Measurements from ENCODE around the gene SEMA3D.

SEMA3D gene

DNA sequence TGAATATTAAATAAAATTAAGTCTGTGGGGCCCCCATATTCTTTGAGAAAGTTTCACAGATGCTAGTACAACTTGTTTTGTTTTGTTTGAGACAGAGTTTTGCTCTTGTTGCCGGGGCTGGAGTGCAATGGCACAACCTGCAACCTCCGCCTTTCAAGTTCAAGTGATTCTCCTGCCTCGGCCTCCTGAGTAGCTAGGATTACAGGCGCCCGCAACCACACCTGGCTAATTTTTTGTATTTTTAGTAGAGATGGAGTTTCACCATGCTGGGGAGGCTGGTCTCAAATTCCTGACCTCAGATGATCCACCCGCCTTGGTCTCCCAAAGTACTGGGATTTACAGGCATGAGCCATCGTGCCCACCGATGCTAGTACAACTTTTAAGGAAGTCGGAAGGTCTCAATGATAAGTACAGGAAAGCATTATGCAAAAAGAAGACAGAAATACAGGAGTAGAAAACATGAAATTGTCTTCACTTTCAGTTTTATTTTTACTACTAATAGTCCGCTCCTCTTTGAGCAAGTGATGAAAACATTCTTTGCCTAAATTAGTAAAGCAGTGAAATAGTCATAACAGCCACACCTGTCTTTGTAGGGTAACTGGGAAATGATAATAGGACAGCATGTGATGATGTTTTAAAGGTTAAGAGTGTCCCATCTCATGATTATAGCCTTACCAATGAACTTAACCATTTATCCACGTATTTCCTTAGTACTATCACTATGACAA, 147.5 kb downstream of the SEMA3D start:
- DNase-seq (ENCODE audit: low read depth in 1 of 2, low spot score in 1 of 2) = no peak

DNA sequence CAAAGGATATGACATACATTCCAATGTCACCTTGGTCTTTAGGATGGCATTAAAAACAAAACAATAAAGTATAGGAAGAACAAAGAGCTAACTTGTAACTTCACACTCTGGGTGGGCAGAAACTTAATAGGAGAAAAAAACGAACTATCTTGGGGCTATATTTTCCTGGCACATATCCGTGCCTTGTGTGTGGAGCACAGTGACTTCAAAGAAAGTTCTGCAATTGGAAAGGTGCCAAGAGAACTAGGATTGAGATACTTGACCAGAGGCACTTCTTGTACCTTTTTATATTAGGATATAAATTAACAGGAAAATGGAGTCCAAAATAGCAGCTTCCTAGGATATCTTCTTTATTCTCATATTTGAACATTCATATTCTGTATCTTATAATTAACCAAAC, 148.4 kb downstream of the SEMA3D start:
- no peak for DNase-seq (ENCODE audit: low read depth in 1 of 2, low spot score in 1 of 2)

DNA sequence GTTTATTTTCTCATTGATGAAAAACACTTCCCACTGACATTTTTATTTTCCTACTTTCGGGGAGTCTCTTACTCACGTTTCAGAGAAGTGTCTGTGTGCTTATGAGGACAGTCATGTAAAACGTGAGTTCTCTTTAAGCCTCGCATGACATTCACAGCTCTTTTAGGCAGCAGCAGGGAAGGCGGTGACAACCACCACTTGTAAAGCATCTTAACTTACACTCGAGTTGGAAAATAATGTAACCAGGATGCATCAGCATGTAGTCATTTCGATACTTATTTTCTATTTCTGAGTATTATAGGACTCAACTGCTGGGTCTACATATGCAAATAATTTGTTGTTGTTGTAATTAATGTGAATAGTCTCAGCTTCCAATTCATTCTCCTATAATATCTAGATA, 153.6 kb downstream of the SEMA3D start:
- DNase-seq (ENCODE audit: low read depth in 1 of 2, low spot score in 1 of 2) = no peak

DNA sequence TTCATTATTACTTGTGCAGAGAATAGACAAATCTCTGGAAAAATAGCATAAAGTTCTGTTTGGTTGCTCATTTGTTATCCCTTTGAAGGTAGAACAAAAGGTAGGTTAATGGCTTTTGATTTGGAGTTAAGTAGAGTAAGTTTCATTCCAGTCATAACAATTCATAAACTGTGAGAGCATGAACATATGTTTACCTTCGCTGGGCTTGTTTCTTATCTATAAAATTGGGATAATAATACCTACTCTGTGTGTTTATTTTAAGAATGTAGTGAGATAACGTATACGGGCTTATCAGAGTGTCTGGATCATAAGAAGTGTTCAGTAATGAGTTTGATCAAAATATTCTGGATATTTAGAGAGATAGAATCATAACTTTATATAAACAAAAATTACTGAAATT, 155.4 kb downstream of the SEMA3D start:
- no peak for DNase-seq (ENCODE audit: low read depth in 1 of 2, low spot score in 1 of 2)

DNA sequence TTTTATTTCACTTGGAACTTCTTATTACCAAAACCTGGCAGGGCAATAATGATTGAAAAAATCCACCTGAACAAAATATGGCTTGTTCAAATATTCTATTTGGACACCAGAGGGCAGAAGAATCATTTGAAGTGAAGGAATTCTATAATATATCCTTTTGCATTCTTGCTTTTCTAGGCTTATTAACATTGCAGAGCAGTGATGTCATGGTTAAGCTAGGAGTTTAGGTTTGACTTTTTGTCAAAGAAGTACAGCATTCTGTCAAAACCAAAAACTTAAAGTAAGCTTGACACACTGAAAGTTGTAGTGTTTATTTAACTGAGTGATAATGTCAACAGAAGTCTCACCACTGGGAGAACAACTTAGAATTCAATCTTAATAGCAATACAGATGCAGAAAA, 156.0 kb downstream of the SEMA3D start:
- no peak for DNase-seq (ENCODE audit: low read depth in 1 of 2, low spot score in 1 of 2)

DNA sequence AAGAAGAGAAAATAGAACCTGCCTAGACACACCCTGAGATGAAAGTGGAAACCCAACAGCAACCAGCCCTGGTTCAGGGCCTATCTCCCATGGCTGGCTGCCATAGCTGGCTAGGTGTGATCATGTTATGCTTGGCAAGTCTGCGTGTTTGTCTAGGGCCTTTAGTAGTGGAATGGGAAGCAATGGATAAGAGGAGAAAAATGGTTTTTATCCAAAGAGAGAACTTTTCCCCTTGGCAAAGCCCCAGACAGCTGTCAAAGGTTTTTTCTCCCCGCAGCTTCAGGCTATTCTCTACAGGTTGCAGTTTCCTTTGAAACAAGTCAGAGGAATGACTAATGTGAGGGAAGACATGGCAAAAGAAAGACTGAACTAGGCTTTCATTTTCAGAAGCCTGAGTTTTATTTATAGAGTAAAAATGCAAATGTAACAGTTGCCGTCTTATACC, 161.5 kb downstream of the SEMA3D start:
- no peak for DNase-seq (ENCODE audit: low read depth in 1 of 2, low spot score in 1 of 2)

DNA sequence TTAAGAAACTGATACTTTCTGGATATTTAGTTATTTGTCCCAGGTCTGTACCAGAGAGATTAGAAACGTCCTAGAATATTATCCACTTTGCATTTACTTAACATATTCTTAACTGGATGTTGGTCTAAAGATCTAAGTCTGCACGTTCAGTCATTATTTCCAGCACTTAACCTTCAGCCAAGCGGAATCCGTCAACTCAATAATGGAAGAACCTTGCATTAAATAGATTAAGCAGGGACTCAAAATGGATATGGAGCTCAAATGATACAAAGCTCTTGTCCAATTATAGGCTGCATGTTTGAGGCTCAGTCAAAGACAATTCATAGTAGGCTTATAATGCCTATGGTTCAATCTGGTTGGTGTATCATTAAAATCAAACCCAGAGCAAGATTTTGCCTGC, 162.9 kb downstream of the SEMA3D start:
- DNase-seq (ENCODE audit: low read depth in 1 of 2, low spot score in 1 of 2) = no peak

DNA sequence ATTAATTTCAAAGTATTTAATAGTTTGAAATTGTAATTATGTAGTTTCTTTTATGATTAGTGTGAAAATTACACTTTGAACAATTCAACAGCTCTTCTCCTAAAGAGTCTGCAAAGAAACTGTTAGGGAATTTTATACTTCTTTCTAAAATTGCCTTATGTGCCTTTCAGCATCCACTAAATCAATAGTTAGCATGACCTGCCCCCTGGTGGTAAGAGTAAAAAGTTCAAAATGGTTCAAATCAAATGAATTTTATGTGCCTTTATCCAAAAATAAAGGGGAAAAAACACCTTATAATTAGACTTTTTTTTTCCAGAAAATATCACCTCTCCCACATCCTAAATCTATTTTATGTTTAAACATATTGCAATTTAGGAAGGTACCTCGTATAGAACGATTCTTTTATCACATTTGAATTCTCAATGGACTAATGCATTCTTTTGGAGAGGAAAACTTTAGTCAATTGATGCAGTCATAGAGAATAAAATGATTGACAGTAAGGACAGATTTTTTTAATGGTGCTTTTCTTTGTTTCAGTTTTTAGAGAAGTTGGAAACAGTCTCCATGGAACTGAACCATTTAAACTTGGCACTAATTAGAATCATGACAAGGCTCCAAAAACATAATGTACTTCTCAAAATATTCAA, 163.7 kb downstream of the SEMA3D start:
- no peak for DNase-seq (ENCODE audit: low read depth in 1 of 2, low spot score in 1 of 2)

DNA sequence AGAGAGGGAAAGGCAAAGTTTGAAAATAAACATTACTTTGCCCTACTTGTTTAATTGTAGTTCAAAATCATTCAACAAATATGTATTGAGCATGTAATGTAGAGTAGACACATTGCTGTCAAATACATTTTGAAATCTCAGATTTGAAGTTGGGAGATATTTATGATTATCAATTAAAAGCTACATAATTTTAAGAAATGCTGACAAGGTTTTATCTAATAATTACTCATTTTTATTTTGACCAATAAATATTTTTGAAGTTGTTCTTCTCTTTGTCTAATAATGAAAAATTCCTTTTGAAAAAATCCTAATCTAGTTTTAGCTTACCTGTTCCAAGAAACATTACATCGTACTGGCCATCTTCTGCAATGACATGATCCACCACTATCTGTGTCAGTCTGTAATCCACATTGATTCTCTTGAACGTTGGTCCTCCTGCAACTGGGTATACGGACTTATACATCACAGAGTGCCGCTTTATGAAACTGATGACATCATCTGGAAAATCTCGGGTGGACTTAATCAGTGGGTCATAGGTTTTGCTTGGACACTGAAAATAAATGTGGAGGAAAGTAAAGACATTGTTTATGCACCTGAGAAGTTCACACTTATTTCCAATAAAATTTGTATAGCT, 164.7 kb downstream of the SEMA3D start:
- no peak for DNase-seq (ENCODE audit: low read depth in 1 of 2, low spot score in 1 of 2)

DNA sequence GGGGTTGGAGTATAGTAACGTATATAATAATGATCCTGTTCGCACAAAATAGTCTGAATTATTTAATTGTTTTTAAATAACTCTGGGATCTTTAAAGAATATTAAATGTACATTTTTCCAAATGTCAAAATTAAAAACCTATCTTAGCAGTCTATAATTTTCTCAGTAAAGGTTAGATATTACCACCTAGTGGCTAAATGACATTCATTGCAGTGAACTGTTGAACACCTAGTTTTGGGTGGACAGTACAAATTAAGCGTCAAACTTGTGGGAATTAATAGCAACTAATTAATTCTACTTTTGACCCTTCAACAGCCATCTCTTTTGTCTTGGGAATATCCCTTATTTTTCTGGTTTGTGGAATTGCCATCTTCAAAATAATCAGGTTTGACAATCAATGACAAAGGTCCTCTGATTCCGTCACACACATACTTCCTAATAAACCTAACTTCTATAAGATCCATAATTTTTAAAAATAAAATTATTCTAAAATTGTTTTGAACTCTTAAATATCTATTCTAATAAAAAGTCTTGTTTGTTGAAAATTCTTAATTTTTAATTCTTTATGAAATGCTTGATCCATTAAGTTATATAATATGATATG, 165.7 kb downstream of the SEMA3D start:
- no peak for DNase-seq (ENCODE audit: low read depth in 1 of 2, low spot score in 1 of 2)

DNA sequence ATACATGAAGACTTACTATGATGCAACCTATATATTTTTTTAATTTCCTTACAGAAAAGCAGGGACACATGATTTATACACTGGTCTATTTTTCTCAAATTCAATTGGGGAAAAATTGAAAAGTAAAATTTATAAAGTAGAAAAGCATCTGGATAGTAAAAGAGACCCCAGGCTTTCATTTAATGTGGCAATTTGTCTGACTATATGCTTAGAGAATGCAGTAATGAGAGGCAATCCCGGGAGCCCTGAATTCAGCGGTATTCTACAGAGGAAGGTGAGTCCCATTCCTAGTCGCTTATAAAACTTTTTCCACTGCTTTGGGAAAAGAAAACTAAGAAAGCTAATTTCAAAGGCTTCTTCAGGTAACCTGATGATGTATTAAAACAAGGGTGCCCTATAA, 167.1 kb downstream of the SEMA3D start:
- no peak for DNase-seq (ENCODE audit: low read depth in 1 of 2, low spot score in 1 of 2)

DNA sequence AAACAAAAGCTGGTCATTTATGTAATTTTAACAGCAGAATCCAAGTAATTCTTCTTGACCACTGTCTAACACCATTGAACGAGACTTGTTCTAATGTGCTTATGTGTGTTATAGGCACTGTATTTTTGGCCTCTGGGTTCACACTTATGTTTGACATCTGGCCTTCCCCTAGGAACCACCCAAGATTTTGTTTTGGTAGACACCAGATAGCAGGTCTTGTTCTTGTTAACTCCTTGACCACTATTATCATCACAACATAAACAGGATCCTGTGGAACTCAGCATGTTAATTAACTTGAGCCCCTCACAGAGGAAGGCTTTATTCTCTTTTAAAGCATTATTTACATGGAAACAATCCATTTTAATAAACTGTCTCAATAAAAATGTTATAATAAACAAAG, 167.7 kb downstream of the SEMA3D start:
- DNase-seq (ENCODE audit: low read depth in 1 of 2, low spot score in 1 of 2) = no peak

DNA sequence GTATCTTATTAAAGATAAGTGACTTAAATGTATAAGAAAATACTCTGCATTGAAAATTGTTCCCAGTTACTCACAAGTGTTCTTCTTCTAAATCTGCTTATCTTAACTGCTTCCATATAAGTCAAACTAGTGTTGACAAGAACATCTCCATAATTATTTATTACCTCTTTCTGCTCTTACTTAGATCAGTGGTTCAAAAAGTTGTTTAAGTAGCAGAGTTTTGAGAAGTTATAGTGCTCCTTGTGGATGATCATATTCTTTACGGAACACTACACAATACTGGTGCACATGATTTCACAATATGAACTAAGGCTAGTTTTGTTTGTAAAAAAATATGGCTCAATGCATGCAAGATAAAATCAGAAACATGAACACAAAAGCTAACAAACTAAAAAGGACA, 168.4 kb downstream of the SEMA3D start:
- no peak for DNase-seq (ENCODE audit: low read depth in 1 of 2, low spot score in 1 of 2)

DNA sequence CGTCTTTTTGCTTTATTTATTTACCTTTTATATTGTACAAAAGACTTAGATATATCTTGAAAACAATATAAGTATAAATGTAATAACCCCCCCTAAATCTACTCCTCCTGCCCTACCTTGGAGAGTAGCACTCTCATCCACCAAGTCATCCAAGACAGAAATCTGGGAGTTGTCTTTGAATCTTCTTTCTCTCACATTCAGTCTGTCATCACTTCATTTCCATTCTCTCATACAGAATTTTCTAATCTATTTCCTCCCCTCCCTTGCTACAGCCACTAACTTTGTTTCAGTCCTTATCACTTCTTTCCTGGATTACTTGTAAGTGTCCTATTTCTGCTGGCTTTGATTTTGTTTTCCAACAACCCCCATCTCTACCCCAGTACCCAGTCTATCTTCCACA, 170.6 kb downstream of the SEMA3D start:
- DNase-seq (ENCODE audit: low read depth in 1 of 2, low spot score in 1 of 2) = no peak

DNA sequence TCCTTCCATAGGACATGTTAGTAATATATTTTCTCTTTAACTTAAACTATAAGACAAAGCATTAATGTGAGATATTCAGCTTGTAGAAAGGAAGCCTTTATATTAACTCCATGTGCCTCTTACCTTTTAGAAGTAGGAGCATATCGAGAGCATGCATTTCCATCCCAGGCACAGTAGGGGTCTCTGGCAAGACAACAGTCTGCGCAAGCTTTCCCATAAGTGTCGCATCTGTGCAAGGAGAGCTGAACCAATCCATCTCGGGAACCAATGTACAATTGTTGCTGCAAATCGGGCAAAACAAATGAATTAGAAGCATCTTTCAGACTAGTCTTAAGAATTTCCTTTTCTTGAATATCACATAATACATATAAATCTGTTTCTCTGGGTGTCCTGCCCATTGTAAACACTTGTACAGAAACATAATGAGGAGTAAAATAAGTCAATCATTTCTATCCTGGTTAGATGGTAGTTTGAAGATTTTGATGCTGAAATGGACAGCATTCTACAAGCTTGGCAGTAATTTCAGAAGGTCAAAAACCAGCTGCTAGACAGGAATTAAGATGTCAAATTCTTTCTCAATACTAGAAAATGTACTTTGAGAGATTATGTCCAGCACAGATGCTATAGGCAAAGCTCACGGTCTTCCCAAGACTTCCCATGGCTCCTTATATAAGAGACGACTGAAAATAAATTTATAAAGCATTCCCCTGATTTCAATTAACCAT, 171.8 kb downstream of the SEMA3D start:
- DNase-seq (ENCODE audit: low read depth in 1 of 2, low spot score in 1 of 2) = no peak

DNA sequence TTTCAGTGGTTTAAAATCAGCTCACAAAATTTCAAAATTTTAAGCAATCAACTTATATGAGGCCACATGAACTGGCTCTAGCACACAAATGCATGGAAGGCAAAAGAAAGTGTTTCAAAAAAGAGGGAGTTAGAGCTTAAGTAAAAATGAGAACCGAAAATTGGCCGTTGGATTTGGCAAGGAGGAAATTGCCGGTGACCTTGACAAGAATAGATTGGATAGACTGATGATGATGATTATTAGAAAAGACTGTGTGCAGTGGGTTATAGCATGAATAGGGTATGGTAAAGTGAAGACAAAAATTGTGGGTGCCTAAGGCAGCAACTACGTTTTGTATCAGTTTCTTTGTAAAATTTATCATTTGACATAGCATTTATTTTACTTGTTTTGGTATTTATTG, 175.7 kb downstream of the SEMA3D start:
- DNase-seq (ENCODE audit: low read depth in 1 of 2, low spot score in 1 of 2) = no peak

DNA sequence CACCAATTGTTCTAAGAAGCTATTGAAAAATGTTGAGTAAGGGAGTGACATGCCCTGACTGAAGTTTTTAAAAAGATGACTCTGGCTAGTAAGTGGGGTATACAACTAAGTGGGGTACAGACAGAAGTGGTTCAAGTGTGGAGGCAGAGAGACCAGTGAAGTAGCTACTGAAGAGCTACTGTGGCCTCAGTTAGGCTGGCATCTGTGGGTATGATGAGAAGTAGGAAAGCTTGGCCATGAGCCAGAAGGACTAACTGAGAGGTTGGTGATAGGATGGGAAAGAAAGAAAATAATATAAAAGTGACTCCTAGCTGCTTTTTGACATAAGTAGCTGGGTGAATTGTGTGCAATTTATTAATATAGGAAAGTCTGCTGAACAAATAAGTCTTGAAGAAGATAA, 176.6 kb downstream of the SEMA3D start:
- DNase-seq (ENCODE audit: low read depth in 1 of 2, low spot score in 1 of 2) = no peak

DNA sequence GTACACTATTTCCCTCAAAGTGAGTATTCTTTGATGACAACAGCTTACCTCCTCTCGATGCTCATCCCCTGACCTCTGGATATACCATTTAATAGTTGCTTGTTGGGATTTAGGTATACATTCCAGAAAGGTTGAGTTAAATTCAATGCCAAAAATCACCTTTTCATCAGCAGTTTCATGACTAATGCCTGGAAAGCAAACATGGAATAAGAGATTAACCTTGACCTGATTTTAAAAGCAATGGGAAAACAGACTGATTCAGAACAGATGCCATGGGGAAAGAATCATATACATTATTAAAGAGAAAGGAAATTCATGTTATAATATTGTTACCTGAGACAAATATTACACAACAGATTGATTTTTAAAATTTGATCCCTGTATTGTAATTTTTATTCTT, 180.1 kb downstream of the SEMA3D start:
- no peak for DNase-seq (ENCODE audit: low read depth in 1 of 2, low spot score in 1 of 2)

DNA sequence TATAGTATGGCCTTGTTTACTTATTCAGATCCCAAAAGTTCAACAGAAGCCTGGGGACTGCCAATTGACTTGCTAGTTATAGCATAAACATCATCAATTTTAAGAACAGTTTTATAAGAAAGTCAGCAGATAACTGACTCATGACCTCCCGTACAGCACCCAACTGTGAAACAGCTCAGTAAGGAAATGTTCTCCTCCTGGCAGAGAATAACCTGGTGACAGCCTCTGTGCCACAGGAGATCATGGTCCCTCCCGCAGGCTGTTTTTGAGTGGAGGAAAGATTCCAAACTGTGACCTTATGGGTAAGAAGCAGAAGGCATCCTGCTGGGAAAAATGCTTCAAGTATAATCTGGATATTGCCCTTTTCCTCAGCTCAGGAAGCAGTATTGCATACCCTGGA, 182.5 kb downstream of the SEMA3D start:
- DNase-seq (ENCODE audit: low read depth in 1 of 2, low spot score in 1 of 2) = no peak

DNA sequence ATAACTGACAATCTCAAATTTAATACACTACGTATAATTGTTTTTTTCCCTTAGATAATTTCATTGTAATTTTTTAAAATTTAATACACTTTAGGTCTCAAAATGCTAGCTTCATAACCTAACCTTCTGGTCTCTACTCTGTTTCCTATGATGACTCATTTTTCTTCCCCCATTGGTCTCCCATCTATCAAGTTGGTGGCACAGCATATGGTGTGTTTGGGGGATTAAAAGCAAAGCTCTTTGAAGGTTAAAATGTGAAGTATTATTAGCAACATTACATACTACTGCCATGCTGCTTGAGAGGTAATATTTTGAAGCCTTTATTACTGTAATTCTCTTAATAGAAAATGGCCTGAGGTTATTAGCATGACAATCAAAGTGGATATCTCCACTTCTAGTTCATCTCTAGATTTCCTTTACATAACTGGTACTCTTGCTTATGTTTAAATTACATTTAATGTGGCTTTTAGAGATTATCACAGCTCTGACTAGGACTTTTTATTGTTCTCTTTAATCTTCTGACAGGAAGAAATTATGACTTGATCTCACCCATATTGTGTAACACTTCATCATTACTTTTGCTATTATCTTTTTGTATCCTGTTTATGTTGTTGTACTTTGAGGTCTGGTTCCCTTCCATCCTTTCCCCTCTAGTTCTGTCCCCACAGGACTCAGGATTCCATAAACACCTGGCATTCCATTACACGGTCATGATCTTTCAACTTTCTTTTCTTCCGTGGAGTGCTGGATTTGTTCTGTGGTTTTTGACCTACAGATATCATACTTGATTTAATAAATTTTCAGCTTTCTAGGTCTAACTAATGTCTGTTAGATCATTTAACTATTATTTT, 185.1 kb downstream of the SEMA3D start:
- DNase-seq (ENCODE audit: low read depth in 1 of 2, low spot score in 1 of 2) = no peak
